Omental fat pad (tissue), 4 donors: ENCODE results near the gene EPB41L4B. TPM values are rescaled to one million over a fixed set of nuclear protein-coding genes. Genes with fewer than 3 reads are reported as not detected.

ENCODE experiments used
- ATAC-seq: fragments of 150-250 bp; one replicate; pipeline ENCODE4 v1.9.1; 2016; ENCODE audit warnings: mild to moderate bottlenecking, moderate library complexity; ENCODE audit not compliant: low FRiP score
- DNase-seq: peaks from one replicate; pipeline ENCODE4 v3.0.0-alpha.2; 2019; ENCODE audit warnings: low spot score
- total RNA-seq, 4 donors: library from RNA; depleted of rRNA; stranded (reverse); fragments of >200 nt; gene quantifications; one replicate each; pipeline ENCODE4 v1.1.0, GENCODE V29; 2016
- TF ChIP-seq, protein P1 (sequence below), 3 donors: fragments of 450-650 bp; IDR thresholded peaks; one replicate each; pipeline ENCODE4 v1.5.1; 2016 to 2017; ENCODE audit warnings: antibody characterized with exemption in 3 of 3, mild to moderate bottlenecking in 3 of 3, moderate library complexity in 2 of 3

EPB41L4B gene
- total RNA-seq, 4 donors from 2014 or later = 6.3 to 47.7 (median 33.6) TPM

- no peak for ATAC-seq
- DNase-seq = no peak
- TF ChIP-seq, protein P1, sequence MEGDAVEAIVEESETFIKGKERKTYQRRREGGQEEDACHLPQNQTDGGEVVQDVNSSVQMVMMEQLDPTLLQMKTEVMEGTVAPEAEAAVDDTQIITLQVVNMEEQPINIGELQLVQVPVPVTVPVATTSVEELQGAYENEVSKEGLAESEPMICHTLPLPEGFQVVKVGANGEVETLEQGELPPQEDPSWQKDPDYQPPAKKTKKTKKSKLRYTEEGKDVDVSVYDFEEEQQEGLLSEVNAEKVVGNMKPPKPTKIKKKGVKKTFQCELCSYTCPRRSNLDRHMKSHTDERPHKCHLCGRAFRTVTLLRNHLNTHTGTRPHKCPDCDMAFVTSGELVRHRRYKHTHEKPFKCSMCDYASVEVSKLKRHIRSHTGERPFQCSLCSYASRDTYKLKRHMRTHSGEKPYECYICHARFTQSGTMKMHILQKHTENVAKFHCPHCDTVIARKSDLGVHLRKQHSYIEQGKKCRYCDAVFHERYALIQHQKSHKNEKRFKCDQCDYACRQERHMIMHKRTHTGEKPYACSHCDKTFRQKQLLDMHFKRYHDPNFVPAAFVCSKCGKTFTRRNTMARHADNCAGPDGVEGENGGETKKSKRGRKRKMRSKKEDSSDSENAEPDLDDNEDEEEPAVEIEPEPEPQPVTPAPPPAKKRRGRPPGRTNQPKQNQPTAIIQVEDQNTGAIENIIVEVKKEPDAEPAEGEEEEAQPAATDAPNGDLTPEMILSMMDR (IDR thresholded peaks at IDR 0.05) = no peak
Observed at GRCh38 chr9:109309282-109309681, 11.6 kb downstream of the EPB41L4B start.

- ATAC-seq = no peak
- DNase-seq = no peak
Observed at GRCh38 chr9:109307380-109308240, 13.2 kb downstream of the EPB41L4B start.

DNA sequence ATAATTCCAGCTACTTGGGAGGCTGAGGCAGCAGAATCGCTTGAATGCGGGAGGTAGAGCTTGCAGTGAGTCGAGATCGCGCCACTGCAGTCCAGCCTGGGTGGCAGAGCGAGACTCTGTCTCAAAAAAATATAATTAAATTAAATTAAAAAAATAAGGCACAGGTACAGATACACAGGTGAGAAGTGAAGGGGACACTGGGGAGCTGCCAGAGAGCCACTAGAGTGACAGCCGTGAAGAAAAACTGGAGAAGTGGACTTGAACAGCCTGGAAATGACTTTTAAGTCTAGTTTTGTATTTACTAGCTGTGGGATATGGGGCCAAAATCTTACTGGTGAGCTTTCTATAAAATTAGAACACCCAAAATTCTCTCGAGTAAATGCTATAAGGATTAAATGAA lies 15.1 kb downstream of the EPB41L4B start:
- TF ChIP-seq, protein P1 (IDR thresholded peaks at IDR 0.05) = no peak
- DNase-seq (no peak), ATAC-seq (no peak)

More at GRCh38 chr9:109307380-109308240, 13.2 kb downstream of the EPB41L4B start:
- TF ChIP-seq, protein P1 (IDR thresholded peaks at IDR 0.05) = no peak

- TF ChIP-seq, protein P1 (IDR thresholded peaks at IDR 0.05) = no peak
- ATAC-seq (no peak), DNase-seq (no peak)
Observed at GRCh38 chr9:109304347-109304746, 16.5 kb downstream of the EPB41L4B start.

DNA sequence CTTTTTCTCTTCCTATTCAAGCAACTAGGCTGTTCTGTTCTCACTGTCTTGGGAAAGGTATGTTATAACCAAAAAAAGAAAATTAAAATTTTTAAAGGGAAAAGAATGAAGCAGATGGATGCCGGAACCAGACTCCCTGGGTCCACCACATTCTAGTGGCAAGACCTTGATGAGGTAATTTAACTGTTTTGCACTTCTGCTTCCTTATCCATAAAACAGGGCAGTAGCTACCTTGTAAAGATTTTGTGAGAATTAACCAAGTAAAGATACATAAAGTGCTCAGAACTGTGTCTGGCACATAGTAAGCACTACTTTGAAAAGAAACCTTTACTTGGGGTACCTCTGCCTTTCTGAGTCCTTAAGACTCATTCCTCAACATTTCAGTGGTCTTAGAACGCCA lies 17.0 kb downstream of the EPB41L4B start:
- TF ChIP-seq, protein P1 (IDR thresholded peaks at IDR 0.05) = no peak
- DNase-seq (no peak), ATAC-seq (no peak)

- ATAC-seq = no peak
- TF ChIP-seq, protein P1 (IDR thresholded peaks at IDR 0.05) = no peak
- DNase-seq = no peak
Observed at GRCh38 chr9:109302606-109303005, 18.3 kb downstream of the EPB41L4B start.

- ATAC-seq = no peak
- TF ChIP-seq, protein P1 (IDR thresholded peaks at IDR 0.05) = no peak
- no peak for DNase-seq
Observed at GRCh38 chr9:109301012-109301411, 19.8 kb downstream of the EPB41L4B start.
